ENCODE data around the gene HHATL.

GRCh38 chr3:42730294-42730693 lies 27.7 kb upstream of the HHATL start:
- TF ChIP-seq, protein P1, sequence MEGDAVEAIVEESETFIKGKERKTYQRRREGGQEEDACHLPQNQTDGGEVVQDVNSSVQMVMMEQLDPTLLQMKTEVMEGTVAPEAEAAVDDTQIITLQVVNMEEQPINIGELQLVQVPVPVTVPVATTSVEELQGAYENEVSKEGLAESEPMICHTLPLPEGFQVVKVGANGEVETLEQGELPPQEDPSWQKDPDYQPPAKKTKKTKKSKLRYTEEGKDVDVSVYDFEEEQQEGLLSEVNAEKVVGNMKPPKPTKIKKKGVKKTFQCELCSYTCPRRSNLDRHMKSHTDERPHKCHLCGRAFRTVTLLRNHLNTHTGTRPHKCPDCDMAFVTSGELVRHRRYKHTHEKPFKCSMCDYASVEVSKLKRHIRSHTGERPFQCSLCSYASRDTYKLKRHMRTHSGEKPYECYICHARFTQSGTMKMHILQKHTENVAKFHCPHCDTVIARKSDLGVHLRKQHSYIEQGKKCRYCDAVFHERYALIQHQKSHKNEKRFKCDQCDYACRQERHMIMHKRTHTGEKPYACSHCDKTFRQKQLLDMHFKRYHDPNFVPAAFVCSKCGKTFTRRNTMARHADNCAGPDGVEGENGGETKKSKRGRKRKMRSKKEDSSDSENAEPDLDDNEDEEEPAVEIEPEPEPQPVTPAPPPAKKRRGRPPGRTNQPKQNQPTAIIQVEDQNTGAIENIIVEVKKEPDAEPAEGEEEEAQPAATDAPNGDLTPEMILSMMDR (IDR thresholded peaks at IDR 0.05) = no peak
- no peak for TF ChIP-seq POLR2AphosphoS5 (IDR thresholded peaks at IDR 0.05)
